ENCODE measurements around the gene CHRD.
"Not testable (repeated sequence)": the region's sequence is repeated elsewhere in the genome, so short reads cannot be mapped to it uniquely, and the experiment has no call there.

Gene CHRD
- total RNA-seq: 0.07 to 0.94 reads per million in 2 donors

GRCh38 chr3:184379358-184380184 lies at the start of gene CHRD:
Gene CHRD, plus strand, starts transcription at chr3:184380054. Its CDS starts 265 bp downstream, at chr3:184380319.
- DNase-seq: no peak

DNA sequence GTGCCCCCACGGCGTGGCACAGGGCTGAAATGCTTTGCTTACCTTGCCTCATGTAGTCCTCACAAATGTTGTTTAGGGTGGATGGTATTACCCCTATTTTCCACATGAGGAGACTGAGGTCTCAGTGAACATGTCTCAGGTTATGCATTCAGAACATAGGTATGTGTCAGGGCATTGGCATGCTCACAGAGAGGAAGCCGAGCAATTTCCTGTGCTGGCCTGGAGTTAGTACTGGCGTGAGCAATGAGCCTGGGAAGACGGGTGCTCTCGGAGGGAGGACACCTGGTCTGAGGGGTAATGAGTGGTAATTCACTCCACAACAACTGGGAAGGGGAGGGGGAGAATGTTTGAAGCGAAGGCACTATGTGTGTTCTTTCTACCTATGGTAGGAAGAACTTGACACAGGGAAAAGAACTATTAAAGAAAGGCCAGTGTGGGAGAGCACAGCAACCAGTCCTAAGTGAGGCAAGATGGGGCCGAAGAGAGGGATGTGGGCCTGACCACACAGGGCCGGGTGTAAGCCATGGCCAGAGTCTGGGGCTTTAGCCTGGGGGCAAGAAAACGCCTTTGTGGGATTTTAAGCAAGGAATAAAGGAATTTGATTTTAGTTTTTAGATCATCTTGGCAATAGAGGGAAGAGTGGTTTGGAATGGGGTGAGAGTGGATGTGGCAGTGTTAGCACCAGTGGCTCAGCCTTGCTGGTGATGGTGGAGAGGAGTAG lies 47.3 kb upstream of the CHRD start:
- no peak for DNase-seq

DNA sequence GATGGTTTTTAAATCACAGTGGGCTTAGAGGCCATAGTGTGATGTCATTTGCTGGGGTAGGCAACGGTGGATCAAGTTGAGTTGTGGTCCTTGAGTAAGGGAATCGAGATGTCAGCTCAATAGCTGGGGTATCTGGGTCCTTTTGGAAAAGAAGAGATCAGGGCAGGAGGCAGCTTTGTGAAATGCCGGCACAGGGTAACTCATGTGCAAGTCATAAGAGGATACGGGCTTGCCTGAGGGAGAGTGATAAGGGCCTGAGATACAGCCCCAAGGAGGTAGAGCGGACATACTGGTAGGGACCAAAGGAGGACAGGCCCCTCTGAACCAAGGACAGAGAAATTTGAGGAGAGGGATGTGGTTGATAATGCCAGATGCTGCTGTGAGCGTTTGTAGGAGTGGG lies 46.7 kb upstream of the CHRD start:
- DNase-seq: no peak

- no peak for DNase-seq
These were observed 46.2 kb upstream of the CHRD start for GRCh38 chr3:184333700-184334099.

GRCh38 chr3:184334470-184335158 lies 45.2 kb upstream of the CHRD start:
- peak in 4 of 5 experiments; percentile 31 to 77 (median 37) for DNase-seq

DNA sequence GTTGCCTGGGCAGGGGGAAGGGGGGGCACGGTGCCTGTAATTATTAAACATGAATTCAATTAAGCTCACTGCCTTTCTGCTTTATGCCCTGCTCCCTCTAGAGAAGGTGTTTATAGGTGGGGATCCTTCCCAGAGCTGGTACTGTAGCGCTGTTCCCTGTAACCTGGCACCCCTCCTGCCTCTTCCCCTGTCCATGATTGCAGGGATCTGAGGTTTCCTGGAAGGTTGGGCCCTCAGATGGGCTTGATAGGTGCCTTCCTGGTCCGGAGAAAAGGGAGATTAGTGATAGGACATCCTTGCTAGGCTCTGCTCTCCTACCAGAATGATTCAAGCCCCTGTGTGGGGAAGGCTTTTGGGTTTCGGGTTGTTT lies 44.6 kb upstream of the CHRD start:
- DNase-seq: no peak

DNA sequence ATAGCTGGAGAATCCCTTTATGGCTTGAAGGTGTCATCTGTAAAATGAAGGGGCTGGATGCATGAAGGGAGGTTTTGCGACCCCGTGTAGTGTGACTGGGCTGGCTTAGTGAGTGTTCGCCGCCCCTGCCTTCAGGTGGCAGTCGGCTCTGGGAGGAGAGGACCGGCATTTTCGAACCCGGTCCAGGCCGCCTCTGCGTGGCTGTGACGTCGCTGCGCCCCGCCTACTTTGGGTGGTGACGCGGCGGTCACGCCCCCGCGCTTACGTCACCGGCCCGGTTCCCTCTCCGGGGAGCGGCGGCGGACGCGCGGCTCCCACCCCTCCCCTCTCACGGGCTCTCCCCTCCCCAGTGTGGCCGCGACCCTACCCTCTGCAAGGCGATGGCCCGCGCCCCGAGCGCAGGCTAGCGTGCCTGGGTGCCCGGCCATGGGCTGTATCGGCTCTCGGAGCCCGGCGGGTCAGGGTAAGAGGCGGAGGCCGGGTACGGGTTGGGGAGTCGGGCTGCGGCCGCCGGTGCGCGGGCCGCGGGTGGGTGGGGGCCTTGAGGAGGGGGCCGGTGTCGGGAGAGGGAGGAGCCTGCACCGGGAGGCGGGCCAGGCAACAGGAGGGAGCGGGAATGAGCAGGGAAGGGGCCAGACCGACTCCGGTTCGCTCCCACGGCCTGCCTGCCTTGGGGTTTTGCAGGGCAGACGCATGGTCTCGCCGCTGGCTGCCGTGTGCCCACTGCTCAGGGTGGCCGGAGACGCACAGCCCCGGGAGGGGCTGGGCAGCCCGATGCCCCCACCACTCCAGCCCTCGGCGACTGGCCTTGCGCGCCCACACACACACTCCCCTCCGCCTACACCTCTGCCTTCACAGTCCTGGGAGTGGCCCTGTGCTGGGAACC lies 44.0 kb upstream of the CHRD start:
- DNase-seq: peak; percentile 71 to 84 (median 78)

GRCh38 chr3:184336547-184337398 lies 43.1 kb upstream of the CHRD start:
- peak in 1 of 5 experiments; percentile 35 for DNase-seq

DNA sequence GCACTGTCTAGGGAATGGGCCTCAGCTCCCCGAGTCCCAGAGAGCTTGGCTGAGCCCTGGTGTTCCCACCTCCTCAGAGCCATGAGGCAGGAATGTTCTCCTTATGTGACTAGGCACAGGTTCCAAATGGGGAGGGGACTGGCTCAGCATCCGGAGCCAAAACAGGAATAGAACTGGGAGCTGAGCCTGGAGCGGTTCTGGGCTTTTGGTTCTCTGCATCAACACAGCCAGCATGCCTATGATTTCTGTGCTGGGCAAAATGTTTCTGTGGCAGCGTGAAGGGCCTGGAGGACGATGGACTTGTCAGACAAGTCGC lies 42.5 kb upstream of the CHRD start, which contains the start of gene FAM131A:
FAM131A (plus strand) TSS at position 202 of the 316 bp plus-strand sequence; CDS start at position 233, 31 bp downstream.
- no peak for DNase-seq

DNA sequence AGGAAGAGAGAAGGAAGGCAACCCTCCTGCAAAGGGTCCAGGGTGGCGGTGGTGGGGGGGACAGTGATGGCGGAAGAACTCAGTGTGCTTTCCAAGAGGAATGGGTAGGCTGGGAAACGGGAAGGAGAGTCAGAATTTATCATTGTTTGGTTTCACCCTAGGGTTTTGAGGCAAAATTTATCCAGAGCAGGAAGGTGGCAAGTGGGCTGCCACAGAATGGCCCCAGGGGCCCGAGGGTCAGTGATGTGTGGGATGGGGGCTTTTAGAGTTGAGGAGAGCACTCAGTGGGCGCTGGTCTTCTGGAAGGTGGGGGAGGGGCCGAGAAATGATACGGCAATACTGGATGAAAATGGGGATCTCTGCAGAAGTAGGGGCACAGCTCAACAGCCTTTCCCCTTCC lies 41.9 kb upstream of the CHRD start:
- DNase-seq: no peak

DNA sequence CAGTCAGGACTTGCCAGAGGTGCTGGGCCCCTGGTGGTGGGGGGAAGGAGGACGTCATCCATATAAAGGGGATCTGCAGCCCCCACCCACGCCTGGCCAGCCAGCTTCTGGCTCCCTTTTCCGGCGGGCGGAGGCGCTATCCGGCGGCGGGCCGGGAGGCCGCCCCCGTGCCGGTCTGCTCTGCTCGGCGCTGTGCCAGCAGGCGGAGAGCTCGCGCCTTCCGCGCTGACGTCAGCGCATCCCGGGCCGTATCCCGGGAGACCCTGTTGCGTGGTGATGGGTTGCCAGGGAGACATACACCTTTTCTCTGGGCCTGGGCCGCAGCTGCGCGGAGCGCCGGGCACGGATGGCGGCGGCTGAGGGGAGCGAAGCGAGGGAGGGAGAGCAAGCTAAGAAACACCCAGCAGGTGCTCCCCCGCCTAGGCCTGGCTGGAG lies 41.3 kb upstream of the CHRD start:
- DNase-seq: peak in 1 of 5 experiments; percentile 23

DNA sequence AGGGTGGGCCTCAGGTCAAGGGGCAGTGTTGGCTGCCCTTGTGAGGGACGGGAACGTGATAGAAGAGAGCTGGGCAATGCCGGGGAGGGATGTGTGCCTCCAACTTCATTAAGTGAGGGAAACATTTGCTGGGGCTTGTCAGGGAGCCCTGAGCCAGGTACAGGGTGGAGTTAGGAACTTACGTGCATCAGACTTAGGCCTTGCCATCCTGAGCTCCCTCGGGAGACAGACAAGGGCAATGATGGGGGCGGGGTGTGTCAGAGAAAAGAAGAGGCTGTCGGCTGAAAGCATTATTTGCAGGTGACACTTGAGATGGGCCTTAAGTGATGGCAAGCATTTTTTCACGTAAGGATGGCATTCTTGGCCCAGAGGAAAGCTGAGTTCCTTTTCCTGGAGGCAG lies 40.9 kb upstream of the CHRD start:
- no peak for DNase-seq

DNA sequence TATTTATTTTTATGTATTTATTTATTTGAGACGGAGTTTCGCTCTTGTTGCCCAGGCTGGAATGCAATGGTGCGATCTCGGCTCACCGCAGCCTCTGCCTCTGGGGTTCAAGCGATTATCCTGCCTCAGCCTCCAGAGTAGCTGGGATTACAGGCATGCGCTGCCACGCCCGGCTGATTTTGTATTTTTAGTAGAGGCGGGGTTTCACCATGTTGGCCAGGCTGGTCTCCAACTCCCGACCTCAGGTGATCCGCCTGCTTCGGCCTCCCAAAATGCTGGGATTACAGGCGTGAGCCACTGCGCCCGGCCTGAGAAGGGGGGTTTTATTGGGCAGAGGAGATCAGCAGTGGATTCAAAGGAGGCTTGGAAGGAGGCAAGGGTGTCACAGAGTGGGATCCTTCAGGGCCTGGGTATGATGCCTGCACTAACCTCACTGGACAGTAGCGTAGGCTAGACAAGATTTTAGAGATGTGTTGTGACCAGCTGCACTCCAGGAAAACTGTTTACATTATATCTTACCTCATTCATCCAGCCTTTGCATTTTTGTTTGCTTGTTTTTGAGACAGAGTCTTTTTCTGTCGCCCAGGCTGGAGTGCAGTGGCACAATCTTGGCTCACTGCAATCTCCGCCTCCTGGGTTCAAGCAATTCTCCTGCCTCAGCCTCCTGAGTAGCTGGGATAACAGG lies 40.3 kb upstream of the CHRD start:
- DNase-seq: not testable (repeated sequence)

GRCh38 chr3:184341925-184342324 lies 37.9 kb upstream of the CHRD start:
- no peak for DNase-seq

DNA sequence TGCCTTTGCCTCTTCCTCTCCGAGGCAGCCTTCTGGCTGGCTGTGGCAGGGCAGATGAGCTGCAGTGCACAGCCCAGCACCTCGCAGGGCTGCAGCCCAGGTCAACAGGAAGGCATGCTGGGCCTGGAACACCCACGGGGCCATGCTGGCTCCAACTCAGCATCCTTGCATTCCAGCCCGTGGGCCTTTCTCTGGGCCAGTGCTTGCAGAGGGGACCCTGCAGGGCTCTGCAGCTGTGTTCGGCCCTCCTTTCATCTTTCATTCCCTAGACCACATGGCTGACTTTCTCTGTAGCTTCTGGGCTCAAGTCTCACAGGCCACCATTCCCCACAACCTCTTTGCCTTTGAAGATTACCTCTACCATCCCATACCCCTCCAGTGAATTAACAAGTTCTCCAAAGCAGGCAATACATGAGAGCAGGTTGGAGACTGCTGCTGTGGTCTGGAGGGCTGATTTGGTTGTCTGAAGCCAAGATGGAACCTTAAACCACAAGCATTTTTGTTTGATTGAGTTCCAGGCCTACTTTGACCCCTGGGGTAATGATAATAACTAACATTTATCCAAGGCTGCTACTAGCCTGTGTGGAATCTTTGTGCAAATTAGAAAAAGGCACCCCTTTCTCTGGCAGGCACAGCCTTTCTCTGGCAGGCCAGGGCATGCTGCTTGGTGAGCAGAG lies 36.5 kb upstream of the CHRD start:
- no peak for DNase-seq

GRCh38 chr3:184344579-184345316 lies 35.1 kb upstream of the CHRD start:
- DNase-seq: no peak

GRCh38 chr3:184345317-184346144 lies 34.3 kb upstream of the CHRD start:
- DNase-seq: peak in 1 of 5 experiments; percentile 30

DNA sequence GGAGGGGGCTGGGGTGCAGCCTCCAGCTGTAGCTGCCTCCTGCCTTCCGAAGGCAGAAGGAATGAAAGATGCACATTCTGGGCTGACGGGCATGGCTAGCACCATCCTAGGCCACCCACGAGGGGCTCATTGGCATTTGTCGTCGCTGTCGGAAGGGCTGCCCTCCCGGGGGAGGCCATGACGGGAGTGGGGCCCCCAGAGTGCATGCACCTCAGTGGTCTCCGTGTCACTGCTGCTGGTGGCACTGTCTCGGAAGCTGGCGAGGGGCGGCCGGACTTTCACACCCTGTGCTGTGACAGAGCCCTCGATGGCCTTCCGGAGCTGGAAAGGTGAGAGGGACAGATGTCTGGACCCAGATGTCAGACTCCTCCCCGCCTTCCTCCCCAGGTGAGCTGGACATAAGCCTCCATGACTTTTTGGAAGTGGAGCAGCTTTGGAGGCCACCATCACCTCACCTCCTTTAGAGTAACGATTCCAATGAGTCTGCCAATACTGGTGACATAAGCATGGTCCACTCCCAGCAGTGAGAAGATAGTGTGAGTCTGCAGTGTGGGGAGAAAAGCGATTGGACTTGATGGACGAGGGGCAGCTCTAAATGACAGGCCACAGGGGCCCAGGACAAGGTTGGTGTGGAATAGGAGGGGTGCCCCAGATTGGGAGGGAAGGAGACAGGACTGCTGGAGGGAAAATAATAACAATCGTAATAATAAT lies 33.2 kb upstream of the CHRD start:
- DNase-seq: no peak

All from T-helper 2 cell (primary cell).